ENCODE measurements around the gene CAP2.

The CAP2 gene

GRCh38 chr6:17476511-17476910 is 83.1 kb downstream of the CAP2 start:
- H4K20me1 ChIP-seq (ENCODE audit: insufficient read depth, low read length) = no peaks in the 10 kb centered on the region
- no peak overlapping the region for H3K27ac ChIP-seq (ENCODE audit: low read length)
- no peak overlapping the region for H3K4me2 ChIP-seq (ENCODE audit: insufficient read depth, low read length)
- no peak overlapping the region for H2AFZ ChIP-seq (ENCODE audit: low read depth, low read length)
- no peaks in the 10 kb centered on the region for H3K4me1 ChIP-seq (ENCODE audit: insufficient read depth, low read length)
- no peak for DNase-seq
- ATAC-seq (ENCODE audit: insufficient read depth, low read depth) = no peak
- H3K36me3 ChIP-seq (ENCODE audit: insufficient read depth, low read length) = no peaks in the 10 kb centered on the region
- no peaks in the 10 kb centered on the region for H3K9me3 ChIP-seq (ENCODE audit: insufficient read depth, low read length, severe bottlenecking)
- no peak for TF ChIP-seq EZH2 (IDR thresholded peaks at IDR 0.05; ENCODE audit: borderline replicate concordance, low read depth, low read length, severe bottlenecking)
- no peak for TF ChIP-seq CTCF (IDR thresholded peaks at IDR 0.05; ENCODE audit: borderline replicate concordance, extremely low read depth, low read length, poor library complexity, severe bottlenecking)
- H3K27me3 ChIP-seq (ENCODE audit: insufficient read depth, low read length, poor library complexity) = no peaks in the 10 kb centered on the region
- no peak overlapping the region for H3K9ac ChIP-seq (ENCODE audit: low read depth, low read length)
- no peak overlapping the region for H3K4me3 ChIP-seq (ENCODE audit: low read depth in 1 of 2, low read length in 2 of 2)
- no peaks in the 10 kb centered on the region for H3K79me2 ChIP-seq (ENCODE audit: insufficient read depth, low read length)

- H3K27me3 ChIP-seq (ENCODE audit: insufficient read depth, low read length, poor library complexity) = no peaks in the 10 kb centered on the region
Observed at GRCh38 chr6:17477356-17477755, 84.0 kb downstream of the CAP2 start.

GRCh38 chr6:17478223-17478907 is 85.0 kb downstream of the CAP2 start:
- no peak overlapping the region for H2AFZ ChIP-seq (ENCODE audit: low read depth, low read length)
- no peaks in the 10 kb centered on the region for H3K9me3 ChIP-seq (ENCODE audit: insufficient read depth, low read length, severe bottlenecking)
- ATAC-seq (ENCODE audit: insufficient read depth, low read depth) = no peak
- no peaks in the 10 kb centered on the region for H3K36me3 ChIP-seq (ENCODE audit: insufficient read depth, low read length)
- H3K27ac ChIP-seq (ENCODE audit: low read length) = no peak overlapping the region
- no peak overlapping the region for H3K4me2 ChIP-seq (ENCODE audit: insufficient read depth, low read length)
- H3K9ac ChIP-seq (ENCODE audit: low read depth, low read length) = no peak overlapping the region
- no peaks in the 10 kb centered on the region for H3K79me2 ChIP-seq (ENCODE audit: insufficient read depth, low read length)
- no peaks in the 10 kb centered on the region for H4K20me1 ChIP-seq (ENCODE audit: insufficient read depth, low read length)
- H3K27me3 ChIP-seq (ENCODE audit: insufficient read depth, low read length, poor library complexity) = no peaks in the 10 kb centered on the region
- H3K4me3 ChIP-seq (ENCODE audit: low read depth in 1 of 2, low read length in 2 of 2) = no peak overlapping the region
- no peak for DNase-seq
- no peaks in the 10 kb centered on the region for H3K4me1 ChIP-seq (ENCODE audit: insufficient read depth, low read length)
- TF ChIP-seq EZH2 (IDR thresholded peaks at IDR 0.05; ENCODE audit: borderline replicate concordance, low read depth, low read length, severe bottlenecking) (no peak), CTCF (IDR thresholded peaks at IDR 0.05; ENCODE audit: borderline replicate concordance, extremely low read depth, low read length, poor library complexity, severe bottlenecking) (no peak)

More at GRCh38 chr6:17477356-17477755, 84.0 kb downstream of the CAP2 start:
- Histone ChIP-seq H3K9ac (ENCODE audit: low read depth, low read length) (no peak overlapping the region), H2AFZ (ENCODE audit: low read depth, low read length) (no peak overlapping the region), H3K79me2 (ENCODE audit: insufficient read depth, low read length) (no peaks in the 10 kb centered on the region), H3K9me3 (ENCODE audit: insufficient read depth, low read length, severe bottlenecking) (no peaks in the 10 kb centered on the region), H3K4me2 (ENCODE audit: insufficient read depth, low read length) (no peak overlapping the region), H3K4me1 (ENCODE audit: insufficient read depth, low read length) (no peaks in the 10 kb centered on the region), H3K36me3 (ENCODE audit: insufficient read depth, low read length) (no peaks in the 10 kb centered on the region), H3K4me3 (ENCODE audit: low read depth in 1 of 2, low read length in 2 of 2) (no peak overlapping the region), H3K27ac (ENCODE audit: low read length) (no peak overlapping the region), H4K20me1 (ENCODE audit: insufficient read depth, low read length) (no peaks in the 10 kb centered on the region)
- ATAC-seq (ENCODE audit: insufficient read depth, low read depth) (no peak), DNase-seq (no peak)
- TF ChIP-seq EZH2 (IDR thresholded peaks at IDR 0.05; ENCODE audit: borderline replicate concordance, low read depth, low read length, severe bottlenecking) = no peak
- TF ChIP-seq CTCF (IDR thresholded peaks at IDR 0.05; ENCODE audit: borderline replicate concordance, extremely low read depth, low read length, poor library complexity, severe bottlenecking) = no peak
